HG02885 (cell line): ENCODE results near the gene PEAK1.
"Not testable (repeated sequence)": the region's sequence is repeated elsewhere in the genome, so short reads cannot be mapped to it uniquely, and the experiment has no call there.

ENCODE experiments used
- ATAC-seq: cut with Tn5 transposase; IDR thresholded peaks from one replicate; pipeline ENCODE4 v1.9.1; 2021; ENCODE audit warnings: mild to moderate bottlenecking; ENCODE audit not compliant: unreplicated experiment, poor library complexity

The PEAK1 gene

GRCh38 chr15:77426871-77427270 lies 7.0 kb upstream of the PEAK1 start:
- ATAC-seq, result no peak

- no peak for ATAC-seq
Observed at GRCh38 chr15:77426377-77426776, 6.5 kb upstream of the PEAK1 start.

- ATAC-seq, result no peak
Observed at GRCh38 chr15:77425104-77425503, 5.2 kb upstream of the PEAK1 start.

GRCh38 chr15:77421370-77421700 lies 1.4 kb upstream of the PEAK1 start:
- no peak for ATAC-seq

- peak; percentile 33 for ATAC-seq
Observed at GRCh38 chr15:77420610-77421369, 886 bp upstream of the PEAK1 start, which contains the start of gene HMG20A. Gene HMG20A, plus strand, starts transcription at chr15:77420888. Its CDS starts 37,520 bp downstream, at chr15:77458408.

GRCh38 chr15:77418966-77419835 lies 703 bp downstream of the PEAK1 start:
- ATAC-seq, result peak; percentile 4

GRCh38 chr15:77418391-77418965 lies 1.4 kb downstream of the PEAK1 start:
- ATAC-seq, result no peak

GRCh38 chr15:77417602-77418001 lies 2.3 kb downstream of the PEAK1 start:
- no peak for ATAC-seq

GRCh38 chr15:77416954-77417353 lies 3.0 kb downstream of the PEAK1 start:
- no peak for ATAC-seq

GRCh38 chr15:77416148-77416455 lies 3.8 kb downstream of the PEAK1 start:
- no peak for ATAC-seq

GRCh38 chr15:77415450-77416147 lies 4.3 kb downstream of the PEAK1 start:
- no peak for ATAC-seq

GRCh38 chr15:77414789-77415442 lies 5.0 kb downstream of the PEAK1 start:
- no peak for ATAC-seq

- ATAC-seq, result no peak
Observed at GRCh38 chr15:77413699-77414349, 6.1 kb downstream of the PEAK1 start.

- ATAC-seq, result no peak
Observed at GRCh38 chr15:77412972-77413698, 6.8 kb downstream of the PEAK1 start.

- ATAC-seq, result no peak
Observed at GRCh38 chr15:77411619-77411976, 8.3 kb downstream of the PEAK1 start.

GRCh38 chr15:77410701-77411618 lies 8.9 kb downstream of the PEAK1 start:
- ATAC-seq, result no peak

- ATAC-seq, result not testable (repeated sequence)
Observed at GRCh38 chr15:77410157-77410500, 9.8 kb downstream of the PEAK1 start.
